ENCODE results near the gene RGS1.

GRCh38 chr1:192563129-192563528 lies 12.4 kb upstream of the RGS1 start:
- TF ChIP-seq CTCF (IDR thresholded peaks at IDR 0.05) (no peak), POLR2A (IDR thresholded peaks at IDR 0.05) (no peak)
